Panc1 (cell line): ENCODE data around the gene ITGA11. TPM values are rescaled to one million over a fixed set of nuclear protein-coding genes. Genes with fewer than 3 reads are reported as not detected.
A peak's percentile ranks its signal among the peaks of the same experiment; 100 is the strongest.

Experiments
- ATAC-seq: fragments of 200-7000 bp; cut with Tn5 transposase; 2 replicates; pipeline ENCODE4 v1.9.1; 2020; ENCODE audit warnings: mild to moderate bottlenecking, moderate library complexity
- BruUV-seq: library from RNA; stranded (reverse); fragments of 400-500 nt; replicated peaks from 2 replicates; lab custom pipeline; 2021; lab: Mats Ljungman, UMichigan
- CTCF ChIA-PET: fragments of 300-600 bp; sonication (Branson Sonifier 250); formaldehyde crosslinking; loops from one replicate; lab custom pipeline; 2022; ENCODE audit warnings: antibody characterized with exemption; lab: Charles Lee
- POLR2A ChIA-PET: fragments of 300-600 bp; sonication (Branson Sonifier 250); formaldehyde crosslinking; loops from one replicate; lab custom pipeline; 2022; ENCODE audit warnings: antibody characterized with exemption; lab: Charles Lee
- DNase-seq: peaks from one replicate; pipeline ENCODE4 v3.0.0-alpha.2; 2010; ENCODE audit warnings: low read depth, low spot score
- H3K27ac ChIP-seq: 2 replicates; pipeline ENCODE4 v1.5.1; 2011; ENCODE audit warnings: mild to moderate bottlenecking, low read length, inconsistent platforms
- H3K27me3 ChIP-seq: fragments of 200-500 bp; sonication (Bioruptor generic); 2 replicates; pipeline ENCODE4 v1.6.0; 2014; ENCODE audit warnings: low read length, inconsistent platforms; ENCODE audit not compliant: control insufficient read depth, insufficient read depth
- H3K36me3 ChIP-seq: fragments of 200-500 bp; sonication (Bioruptor generic); 2 replicates; pipeline ENCODE4 v1.5.1; 2014; ENCODE audit warnings: inconsistent platforms, mild to moderate bottlenecking, low read length, moderate library complexity; ENCODE audit not compliant: control insufficient read depth, insufficient read depth
- H3K4me1 ChIP-seq: 2 replicates; pipeline ENCODE4 v1.5.1; 2011; ENCODE audit warnings: inconsistent platforms, mild to moderate bottlenecking, low read length, moderate library complexity; ENCODE audit not compliant: control insufficient read depth, insufficient read depth
- H3K4me3 ChIP-seq, 2 experiments: 2 replicates each; pipeline ENCODE4 v1.5.1; 2011 to 2012; ENCODE audit warnings: low read depth in 2 of 2, low read length in 2 of 2, mild to moderate bottlenecking in 2 of 2, inconsistent platforms in 1 of 2, moderate library complexity in 1 of 2
- H3K9me3 ChIP-seq: fragments of 200-500 bp; sonication (Bioruptor generic); 2 replicates; pipeline ENCODE4 v1.5.1; 2014; ENCODE audit warnings: low read depth, mild to moderate bottlenecking, inconsistent platforms, low read length, moderate library complexity; ENCODE audit not compliant: control insufficient read depth, insufficient read depth
- CTCF ChIP-seq: fragments of 450-650 bp; IDR thresholded peaks from 2 replicates; pipeline ENCODE4 v1.5.1; 2017; ENCODE audit warnings: mild to moderate bottlenecking
- POLR2AphosphoS5 ChIP-seq: IDR thresholded peaks from 2 replicates; pipeline ENCODE4 v1.6.1; 2012; ENCODE audit warnings: mild to moderate bottlenecking, low read depth, low read length, moderate library complexity
- REST ChIP-seq, 2 experiments: IDR thresholded peaks; 2 replicates each; pipeline ENCODE4 v1.6.1; 2011 to 2012; ENCODE audit warnings: low read depth in 2 of 2, control low read depth in 1 of 2, low read length in 1 of 2, mild to moderate bottlenecking in 1 of 2, moderate library complexity in 1 of 2; ENCODE audit not compliant: insufficient read depth in 1 of 2
- SIN3A ChIP-seq: IDR thresholded peaks from 2 replicates; pipeline ENCODE4 v1.6.1; 2012; ENCODE audit warnings: low read depth, mild to moderate bottlenecking, low read length, moderate library complexity, borderline replicate concordance; ENCODE audit not compliant: insufficient read depth
- TCF7L2 ChIP-seq: IDR thresholded peaks from 2 replicates; pipeline ENCODE4 v1.6.1; 2011; ENCODE audit warnings: mild to moderate bottlenecking, low read depth, low read length, inconsistent platforms
- in situ Hi-C: cut with HindIII; loops from 2 replicates; pipeline ENCODE4 v1.10.0; 2016; ENCODE audit warnings: low sequenced_read_pairs, low pct_unique_long_range_greater_than_20kb
- intact Hi-C: fragments of 100-400 bp; cut with micrococcal nuclease; formaldehyde crosslinking; loops from one replicate; pipeline ENCODE4 v1.10.0; 2022; ENCODE audit not compliant: unreplicated experiment
- total RNA-seq: library from RNA; stranded (reverse); gene quantifications from one replicate; pipeline ENCODE4 v1.2.1, GENCODE V29; 2021; ENCODE audit not compliant: unreplicated experiment

The ITGA11 gene
- total RNA-seq, 1 experiment from 2014 or later = 0.28 TPM

- no TSS peak for BruUV-seq
- Histone ChIP-seq H3K36me3 (no peaks in the 10 kb centered on the region), H3K27ac (no peak overlapping the region), H3K27me3 (no peaks in the 10 kb centered on the region), H3K4me1 (no peaks in the 10 kb centered on the region), H3K4me3 (no peak overlapping the region), H3K9me3 (no peaks in the 10 kb centered on the region)
- DNase-seq = no peak
- in situ Hi-C loops (no loop called here), intact Hi-C loops (no loop called here)
- TF ChIP-seq SIN3A (no peak), CTCF (no peak), POLR2AphosphoS5 (no peak), TCF7L2 (no peak), REST (IDR thresholded peaks at IDR 0.05; ENCODE audit: insufficient read depth in 1 of 2, low read depth in 2 of 2, low read length in 1 of 2) (no peak)
- ATAC-seq = no peak
- ChIA-PET CTCF (no interaction called here), POLR2A (no interaction called here)
Measured at GRCh38 chr15:68401496-68402431, 30.2 kb downstream of the ITGA11 start.

- no peak for TF ChIP-seq SIN3A
- TF ChIP-seq CTCF = no peak
- no peak for TF ChIP-seq TCF7L2
- TF ChIP-seq POLR2AphosphoS5 = no peak
- TF ChIP-seq REST (IDR thresholded peaks at IDR 0.05; ENCODE audit: insufficient read depth in 1 of 2, low read depth in 2 of 2, low read length in 1 of 2) = no peak
- H3K36me3 ChIP-seq = no peaks in the 10 kb centered on the region
- no peak overlapping the region for H3K4me3 ChIP-seq
- intact Hi-C loops = no loop called here
- BruUV-seq = no TSS peak
- DNase-seq (no peak), ATAC-seq (0 out of 2 replicates have a peak, but pooled peaks have one; percentile 42)
- in situ Hi-C loops = no loop called here
- ChIA-PET CTCF (no interaction called here), POLR2A (no interaction called here)
- H3K27ac ChIP-seq = no peak overlapping the region
- H3K27me3 ChIP-seq = no peaks in the 10 kb centered on the region
- H3K9me3 ChIP-seq = no peaks in the 10 kb centered on the region
- H3K4me1 ChIP-seq = no peaks in the 10 kb centered on the region
Measured at GRCh38 chr15:68400066-68400456, 31.9 kb downstream of the ITGA11 start.
